Panc1 (cell line): ENCODE results near the gene GABRR1. TPM values are rescaled to one million over a fixed set of nuclear protein-coding genes. Genes with fewer than 3 reads are reported as not detected.

Source experiments
- ATAC-seq: fragments of 200-7000 bp; cut with Tn5 transposase; 2 replicates; pipeline ENCODE4 v1.9.1; 2020; ENCODE audit warnings: mild to moderate bottlenecking, moderate library complexity
- BruUV-seq: library from RNA; stranded (reverse); fragments of 400-500 nt; replicated peaks from 2 replicates; lab custom pipeline; 2021; lab: Mats Ljungman, UMichigan
- CTCF ChIA-PET: fragments of 300-600 bp; sonication (Branson Sonifier 250); formaldehyde crosslinking; loops from one replicate; lab custom pipeline; 2022; ENCODE audit warnings: antibody characterized with exemption; lab: Charles Lee
- POLR2A ChIA-PET: fragments of 300-600 bp; sonication (Branson Sonifier 250); formaldehyde crosslinking; loops from one replicate; lab custom pipeline; 2022; ENCODE audit warnings: antibody characterized with exemption; lab: Charles Lee
- DNase-seq: peaks from one replicate; pipeline ENCODE4 v3.0.0-alpha.2; 2010; ENCODE audit warnings: low read depth, low spot score
- H3K27ac ChIP-seq: 2 replicates; pipeline ENCODE4 v1.5.1; 2011; ENCODE audit warnings: mild to moderate bottlenecking, low read length, inconsistent platforms
- H3K27me3 ChIP-seq: fragments of 200-500 bp; sonication (Bioruptor generic); 2 replicates; pipeline ENCODE4 v1.6.0; 2014; ENCODE audit warnings: low read length, inconsistent platforms; ENCODE audit not compliant: control insufficient read depth, insufficient read depth
- H3K36me3 ChIP-seq: fragments of 200-500 bp; sonication (Bioruptor generic); 2 replicates; pipeline ENCODE4 v1.5.1; 2014; ENCODE audit warnings: inconsistent platforms, mild to moderate bottlenecking, low read length, moderate library complexity; ENCODE audit not compliant: control insufficient read depth, insufficient read depth
- H3K4me1 ChIP-seq: 2 replicates; pipeline ENCODE4 v1.5.1; 2011; ENCODE audit warnings: inconsistent platforms, mild to moderate bottlenecking, low read length, moderate library complexity; ENCODE audit not compliant: control insufficient read depth, insufficient read depth
- H3K4me3 ChIP-seq, 2 experiments: 2 replicates each; pipeline ENCODE4 v1.5.1; 2011 to 2012; ENCODE audit warnings: low read depth in 2 of 2, low read length in 2 of 2, mild to moderate bottlenecking in 2 of 2, inconsistent platforms in 1 of 2, moderate library complexity in 1 of 2
- H3K9me3 ChIP-seq: fragments of 200-500 bp; sonication (Bioruptor generic); 2 replicates; pipeline ENCODE4 v1.5.1; 2014; ENCODE audit warnings: low read depth, mild to moderate bottlenecking, inconsistent platforms, low read length, moderate library complexity; ENCODE audit not compliant: control insufficient read depth, insufficient read depth
- CTCF ChIP-seq: fragments of 450-650 bp; IDR thresholded peaks from 2 replicates; pipeline ENCODE4 v1.5.1; 2017; ENCODE audit warnings: mild to moderate bottlenecking
- POLR2AphosphoS5 ChIP-seq: IDR thresholded peaks from 2 replicates; pipeline ENCODE4 v1.6.1; 2012; ENCODE audit warnings: mild to moderate bottlenecking, low read depth, low read length, moderate library complexity
- REST ChIP-seq, 2 experiments: IDR thresholded peaks; 2 replicates each; pipeline ENCODE4 v1.6.1; 2011 to 2012; ENCODE audit warnings: low read depth in 2 of 2, control low read depth in 1 of 2, low read length in 1 of 2, mild to moderate bottlenecking in 1 of 2, moderate library complexity in 1 of 2; ENCODE audit not compliant: insufficient read depth in 1 of 2
- SIN3A ChIP-seq: IDR thresholded peaks from 2 replicates; pipeline ENCODE4 v1.6.1; 2012; ENCODE audit warnings: low read depth, mild to moderate bottlenecking, low read length, moderate library complexity, borderline replicate concordance; ENCODE audit not compliant: insufficient read depth
- TCF7L2 ChIP-seq: IDR thresholded peaks from 2 replicates; pipeline ENCODE4 v1.6.1; 2011; ENCODE audit warnings: mild to moderate bottlenecking, low read depth, low read length, inconsistent platforms
- in situ Hi-C: cut with HindIII; loops from 2 replicates; pipeline ENCODE4 v1.10.0; 2016; ENCODE audit warnings: low sequenced_read_pairs, low pct_unique_long_range_greater_than_20kb
- intact Hi-C: fragments of 100-400 bp; cut with micrococcal nuclease; formaldehyde crosslinking; loops from one replicate; pipeline ENCODE4 v1.10.0; 2022; ENCODE audit not compliant: unreplicated experiment
- total RNA-seq: library from RNA; stranded (reverse); gene quantifications from one replicate; pipeline ENCODE4 v1.2.1, GENCODE V29; 2021; ENCODE audit not compliant: unreplicated experiment

GABRR1 gene
- total RNA-seq, 1 experiment from 2014 or later: not detected

- Histone ChIP-seq H3K36me3 (no peaks in the 10 kb centered on the region), H3K4me1 (no peaks in the 10 kb centered on the region), H3K27me3 (peaks cover 6% of the 10 kb centered on the region; the same call in 1 of the 2 replicates), H3K9me3 (no peaks in the 10 kb centered on the region), H3K4me3 (no peak overlapping the region), H3K27ac (no peak overlapping the region)
- ChIA-PET POLR2A (no interaction called here), CTCF (no interaction called here)
- in situ Hi-C loops (no loop called here), intact Hi-C loops (no loop called here)
- BruUV-seq: no TSS peak
- no peak for ATAC-seq
- no peak for DNase-seq
- no peak for TF ChIP-seq SIN3A
- TF ChIP-seq POLR2AphosphoS5: no peak
- TF ChIP-seq REST (IDR thresholded peaks at IDR 0.05; ENCODE audit: insufficient read depth in 1 of 2, low read depth in 2 of 2, low read length in 1 of 2): no peak
- no peak for TF ChIP-seq CTCF
- TF ChIP-seq TCF7L2: no peak
These were observed 36.2 kb downstream of the GABRR1 start for GRCh38 chr6:89180971-89181370.

- ChIA-PET POLR2A (no interaction called here), CTCF (no interaction called here)
- in situ Hi-C loops (no loop called here), intact Hi-C loops (no loop called here)
- H3K27me3 ChIP-seq: peaks cover 6% of the 10 kb centered on the region; the same call in 1 of the 2 replicates
- ATAC-seq (no peak), DNase-seq (no peak)
- H3K27ac ChIP-seq: no peak overlapping the region
- no peaks in the 10 kb centered on the region for H3K4me1 ChIP-seq
- no peak overlapping the region for H3K4me3 ChIP-seq
- TF ChIP-seq SIN3A: no peak
- no peak for TF ChIP-seq POLR2AphosphoS5
- no peak for TF ChIP-seq REST (IDR thresholded peaks at IDR 0.05; ENCODE audit: insufficient read depth in 1 of 2, low read depth in 2 of 2, low read length in 1 of 2)
- TF ChIP-seq TCF7L2: no peak
- TF ChIP-seq CTCF: no peak
- no peaks in the 10 kb centered on the region for H3K9me3 ChIP-seq
- H3K36me3 ChIP-seq: no peaks in the 10 kb centered on the region
- BruUV-seq: no TSS peak
These were observed 37.0 kb downstream of the GABRR1 start for GRCh38 chr6:89180112-89180511.
